H1 (cell line): Measurements from ENCODE around the gene ACTA2. TPM values are rescaled to one million over a fixed set of nuclear protein-coding genes. Genes with fewer than 3 reads are reported as not detected.

Source experiments
- CTCF ChIA-PET: fragments of 300-600 bp; sonication (Branson Sonifier 250); formaldehyde crosslinking; loops from one replicate; lab custom pipeline; 2021; ENCODE audit not compliant: partially characterized antibody; lab: Charles Lee
- POLR2A ChIA-PET: fragments of 300-600 bp; sonication (Branson Sonifier 250); formaldehyde crosslinking; loops from one replicate; lab custom pipeline; 2021; ENCODE audit warnings: inconsistent platforms; ENCODE audit not compliant: partially characterized antibody; lab: Charles Lee
- DNase-seq, 2 experiments: peaks; one replicate each; pipeline versions ENCODE4 v3.0.0 to v3.0.0-alpha.2; 2010 to 2022; ENCODE audit warnings: low spot score in 2 of 2, low read depth in 1 of 2, mixed read lengths in 1 of 2
- FAIRE-seq: peaks from 2 replicates; lab custom pipeline; 2011; peaks lifted over from hg19 to GRCh38; lab: Jason Lieb, UNC
- H2AFZ ChIP-seq: 2 replicates; pipeline ENCODE4 v1.8.1; 2012; ENCODE audit warnings: low read length, inconsistent platforms
- H2AK5ac ChIP-seq: 2 replicates; pipeline ENCODE4 v1.6.1; 2013; ENCODE audit warnings: low read depth, low read length
- H2BK120ac ChIP-seq: replicated peaks from 2 replicates; pipeline ENCODE3; 2013; ENCODE audit warnings: low read depth, low read length, inconsistent platforms
- H2BK12ac ChIP-seq: 2 replicates; pipeline ENCODE4 v1.6.1; 2013; ENCODE audit warnings: low read depth, low read length
- H2BK15ac ChIP-seq: 2 replicates; pipeline ENCODE4 v1.6.1; 2013; ENCODE audit warnings: low read length
- H2BK20ac ChIP-seq: 2 replicates; pipeline ENCODE4 v1.6.1; 2013; ENCODE audit warnings: low read length
- H2BK5ac ChIP-seq: 2 replicates; pipeline ENCODE4 v1.6.1; 2013; ENCODE audit warnings: low read depth, low read length
- H3K14ac ChIP-seq: 2 replicates; pipeline ENCODE4 v1.6.1; 2013; ENCODE audit warnings: inconsistent platforms; ENCODE audit not compliant: insufficient read length
- H3K18ac ChIP-seq: 2 replicates; pipeline ENCODE4 v1.6.1; 2013; ENCODE audit warnings: low read length; ENCODE audit errors: extremely low read depth
- H3K23ac ChIP-seq: 2 replicates; pipeline ENCODE4 v1.6.1; 2013; ENCODE audit warnings: inconsistent platforms; ENCODE audit not compliant: insufficient read length
- H3K23me2 ChIP-seq: 2 replicates; pipeline ENCODE4 v1.6.1; 2013; ENCODE audit warnings: low read depth, low read length
- H3K27ac ChIP-seq: 2 replicates; pipeline ENCODE4 v1.6.1; 2011; ENCODE audit warnings: low read depth, low read length, inconsistent platforms
- H3K27me3 ChIP-seq, 4 experiments: replicated peaks in 1 of 4; 1 replicate in 1 of 4; 2 replicates in 3 of 4; pipeline versions ENCODE4 v1.6.1 to v1.8.1; 2011 to 2013; ENCODE audit warnings: low read length in 3 of 4, mild to moderate bottlenecking in 3 of 4, inconsistent platforms in 2 of 4, mixed read lengths in 2 of 4, moderate library complexity in 1 of 4; ENCODE audit not compliant: control insufficient read depth in 3 of 4, insufficient read depth in 3 of 4; ENCODE audit errors: extremely low read depth in 1 of 4
- H3K36me3 ChIP-seq, 4 experiments: 2 replicates each; pipeline versions ENCODE4 v1.6.1 to v1.8.1; 2011 to 2013; ENCODE audit warnings: mild to moderate bottlenecking in 4 of 4, low read length in 3 of 4, moderate library complexity in 2 of 4, control low read depth in 1 of 4, inconsistent platforms in 1 of 4; ENCODE audit not compliant: insufficient read depth in 4 of 4, control insufficient read depth in 2 of 4
- H3K4ac ChIP-seq: replicated peaks from 2 replicates; pipeline ENCODE3; 2013; ENCODE audit warnings: low read length, low read depth, mixed read lengths, inconsistent platforms; ENCODE audit not compliant: insufficient read length
- H3K4me1 ChIP-seq, 4 experiments: replicated peaks in 1 of 4; 1 replicate in 1 of 4; 2 replicates in 3 of 4; pipeline versions ENCODE4 v1.6.1 to v1.8.1; 2011 to 2013; ENCODE audit warnings: low read length in 3 of 4, inconsistent platforms in 2 of 4, mixed read lengths in 1 of 4; ENCODE audit not compliant: insufficient read depth in 4 of 4, control insufficient read depth in 3 of 4
- H3K4me2 ChIP-seq, 2 experiments: 2 replicates each; pipeline versions ENCODE4 v1.6.1 to v1.8.1; 2011 to 2013; ENCODE audit warnings: low read depth in 2 of 2, low read length in 2 of 2, control low read depth in 1 of 2, inconsistent platforms in 1 of 2, mild to moderate bottlenecking in 1 of 2; ENCODE audit not compliant: insufficient read depth in 1 of 2
- H3K4me3 ChIP-seq, 4 experiments: fragments of 200-600, 300-600 bp in 1 of 4; sonication (generic), shearing (Covaris generic), sonication (Bioruptor Twin) in 1 of 4; 2 replicates each; pipeline versions ENCODE4 v1.5.1 to v1.8.1; 2011 to 2016; ENCODE audit warnings: low read length in 4 of 4, low read depth in 3 of 4, control low read depth in 2 of 4, inconsistent platforms in 2 of 4, mild to moderate bottlenecking in 2 of 4, mixed read lengths in 1 of 4, moderate library complexity in 1 of 4; ENCODE audit not compliant: insufficient read depth in 2 of 4; ENCODE audit errors: extremely low read depth in 1 of 4
- H3K56ac ChIP-seq: replicated peaks from 2 replicates; pipeline ENCODE3; 2013; ENCODE audit warnings: low read depth, mild to moderate bottlenecking, mixed read lengths, low read length, inconsistent platforms; ENCODE audit not compliant: insufficient read length
- H3K79me1 ChIP-seq: 2 replicates; pipeline ENCODE4 v1.6.1; 2013; ENCODE audit warnings: low read depth, low read length, control low read depth
- H3K79me2 ChIP-seq, 2 experiments: 2 replicates each; pipeline versions ENCODE4 v1.6.1 to v1.8.1; 2012 to 2013; ENCODE audit warnings: low read length in 2 of 2, mild to moderate bottlenecking in 2 of 2, inconsistent platforms in 1 of 2; ENCODE audit not compliant: insufficient read depth in 2 of 2, control insufficient read depth in 1 of 2
- H3K9ac ChIP-seq, 4 experiments: replicated peaks in 1 of 4; 1 replicate in 1 of 4; 2 replicates in 3 of 4; pipeline versions ENCODE4 v1.6.1 to v1.8.1; 2011 to 2013; ENCODE audit warnings: low read depth in 3 of 4, low read length in 3 of 4, control low read depth in 2 of 4, mild to moderate bottlenecking in 2 of 4, moderate library complexity in 2 of 4, inconsistent platforms in 1 of 4; ENCODE audit errors: extremely low read depth in 1 of 4
- H3K9me3 ChIP-seq, 2 experiments: 2 replicates each; pipeline versions ENCODE4 v1.6.1 to v1.8.1; 2012 to 2013; ENCODE audit warnings: mild to moderate bottlenecking in 2 of 2, moderate library complexity in 2 of 2, control low read depth in 1 of 2, inconsistent platforms in 1 of 2, low read depth in 1 of 2, low read length in 1 of 2, mixed read lengths in 1 of 2; ENCODE audit not compliant: insufficient read depth in 2 of 2
- H4K20me1 ChIP-seq, 2 experiments: replicated peaks in 1 of 2; 2 replicates each; pipeline versions ENCODE3 to v1.8.1; 2011 to 2013; ENCODE audit warnings: inconsistent platforms in 2 of 2, low read length in 2 of 2, mild to moderate bottlenecking in 1 of 2; ENCODE audit not compliant: insufficient read depth in 2 of 2, control insufficient read depth in 1 of 2
- H4K5ac ChIP-seq: 2 replicates; pipeline ENCODE4 v1.6.1; 2013; ENCODE audit warnings: low read length, low read depth, mixed read lengths, inconsistent platforms; ENCODE audit not compliant: insufficient read length
- H4K8ac ChIP-seq: 2 replicates; pipeline ENCODE4 v1.8.0; 2013; ENCODE audit warnings: mild to moderate bottlenecking, moderate library complexity, low read length, inconsistent platforms; ENCODE audit not compliant: insufficient read depth; ENCODE audit errors: extremely low read depth
- H4K91ac ChIP-seq: replicated peaks from 2 replicates; pipeline ENCODE3; 2013; ENCODE audit warnings: low read length, mixed read lengths, inconsistent platforms; ENCODE audit not compliant: insufficient read length
- CBX8 ChIP-seq: fragments of 300-800, 300-1000 bp; sonication (generic); IDR thresholded peaks from 2 replicates; pipeline ENCODE4 v1.7.1; 2016; ENCODE audit warnings: low read depth, low read length, borderline replicate concordance
- CEBPB ChIP-seq: IDR thresholded peaks from 2 replicates; pipeline ENCODE4 v1.6.1; 2012; ENCODE audit warnings: low read depth, low read length
- EZH2 ChIP-seq: fragments of 200-600 bp; sonication (generic); IDR thresholded peaks from 2 replicates; pipeline ENCODE4 v1.7.1; 2012; ENCODE audit warnings: low read depth, mild to moderate bottlenecking, moderate library complexity, low read length, inconsistent platforms; ENCODE audit not compliant: severe bottlenecking
- FOSL1 ChIP-seq: IDR thresholded peaks from 2 replicates; pipeline ENCODE4 v1.6.1; 2011; ENCODE audit warnings: mild to moderate bottlenecking, low read depth, low read length, moderate library complexity; ENCODE audit not compliant: insufficient read depth
- HDAC2 ChIP-seq, 2 experiments: fragments of 300-600 bp in 1 of 2; sonication (generic) in 1 of 2; IDR thresholded peaks; 2 replicates each; pipeline ENCODE4 v1.6.1; 2011 to 2012; ENCODE audit warnings: low read depth in 2 of 2, low read length in 2 of 2, mild to moderate bottlenecking in 2 of 2, moderate library complexity in 2 of 2, borderline replicate concordance in 1 of 2, inconsistent platforms in 1 of 2
- KDM5A ChIP-seq: fragments of 200-600 bp; IDR thresholded peaks from 2 replicates; pipeline ENCODE4 v1.7.1; 2012; ENCODE audit warnings: mild to moderate bottlenecking, low read length, inconsistent platforms, mixed read lengths
- MAFK ChIP-seq: IDR thresholded peaks from 2 replicates; pipeline ENCODE4 v1.6.1; 2012; ENCODE audit warnings: low read depth, mild to moderate bottlenecking, improper control_type of control experiment, low read length
- NRF1 ChIP-seq: IDR thresholded peaks from 2 replicates; pipeline ENCODE4 v1.6.1; 2011; ENCODE audit warnings: mild to moderate bottlenecking, low read depth, low read length, improper control_type of control experiment
- RXRA ChIP-seq: IDR thresholded peaks from 2 replicates; pipeline ENCODE4 v1.6.1; 2011; ENCODE audit warnings: low read depth, mild to moderate bottlenecking, low read length, moderate library complexity; ENCODE audit not compliant: insufficient read depth
- SIX5 ChIP-seq: IDR thresholded peaks from 2 replicates; pipeline ENCODE4 v1.6.1; 2011; ENCODE audit warnings: mild to moderate bottlenecking, low read depth, low read length
- SP2 ChIP-seq: IDR thresholded peaks from 2 replicates; pipeline ENCODE4 v1.6.1; 2012; ENCODE audit warnings: mild to moderate bottlenecking, low read length, inconsistent platforms
- SRF ChIP-seq: IDR thresholded peaks from 2 replicates; pipeline ENCODE4 v1.6.1; 2011; ENCODE audit warnings: mild to moderate bottlenecking, low read depth, low read length, moderate library complexity
- TAF7 ChIP-seq: optimal IDR thresholded peaks from 2 replicates; pipeline ENCODE3; 2011; ENCODE audit warnings: low read depth, mild to moderate bottlenecking, inconsistent platforms, low read length, moderate library complexity, borderline replicate concordance
- TEAD4 ChIP-seq: IDR thresholded peaks from 2 replicates; pipeline ENCODE4 v1.6.1; 2012; ENCODE audit warnings: low read depth, low read length, inconsistent platforms, mixed read lengths
- ZNF274 ChIP-seq: IDR thresholded peaks from 2 replicates; pipeline ENCODE4 v1.7.0; 2012; ENCODE audit warnings: low read length, borderline replicate concordance; ENCODE audit errors: extremely low read depth
- WGBS, 2 experiments: shearing (Covaris generic) in 1 of 2; methylation state at CpG; one replicate each; pipeline versions ENCODE4 v1.1.6 to v1.1.7; 2013 to 2015; ENCODE audit warnings: low lambda C conversion rate in 2 of 2, mixed read lengths in 2 of 2, inconsistent platforms in 1 of 2, low coverage in 1 of 2, missing lambda C conversion rate in 1 of 2; ENCODE audit not compliant: insufficient replicate concordance in 2 of 2, insufficient coverage in 1 of 2, insufficient read length in 1 of 2; ENCODE audit errors: extremely low coverage in 1 of 2, missing lambda C conversion rate in 1 of 2; 5-methylcytosine and 5-hydroxymethylcytosine counted together
- polyA plus RNA-seq, 7 experiments: library from polyadenylated mRNA; depleted of rRNA in 3 of 7; stranded (reverse) in 5 of 7; unstranded in 2 of 7; fragments of >200 nt in 5 of 7; fragments of 200-250 nt in 2 of 7; gene quantifications; 1 replicate in 5 of 7; 2 replicates in 1 of 7; 4 replicates in 1 of 7; pipeline versions ENCODE4 v1.2.1 to v1.2.3, GENCODE V29; 2011 to 2013; ENCODE audit warnings: missing spikeins in 2 of 7, mixed read lengths in 2 of 7
- total RNA-seq: library from RNA; stranded (reverse); fragmentation: NEBNext Ultra II Directional; extraction: Animal tissue kit (Norgen Biotek cat#: 25700); gene quantifications from 2 replicates; pipeline ENCODE4 v1.2.1, GENCODE V29; 2021

Gene ACTA2
- total and polyA plus RNA-seq, 2 of the 8 experiments (the other 6 are each of a cell fraction or from before 2014, with no cell fraction given) = 3.5 to 8.9 TPM

GRCh38 chr10:88899886-88900285 is 52.7 kb downstream of the ACTA2 start:
- H2AFZ ChIP-seq = no peak overlapping the region
- no peak overlapping the region for H2BK5ac ChIP-seq
- H3K14ac ChIP-seq = no peak overlapping the region
- no peak overlapping the region for H4K8ac ChIP-seq
- H3K36me3 ChIP-seq = no peaks in the 10 kb centered on the region
- FAIRE-seq (no peak), DNase-seq (no peak)
- no peak overlapping the region for H3K4me3 ChIP-seq
- no peaks in the 10 kb centered on the region for H3K23me2 ChIP-seq
- no peaks in the 10 kb centered on the region for H3K27me3 ChIP-seq
- no peak overlapping the region for H3K56ac ChIP-seq
- no peak overlapping the region for H2BK12ac ChIP-seq
- ChIA-PET POLR2A (no interaction called here), CTCF (interaction anchor here (0.6 to 6.3 kb wide), 8 partner anchors 33 to 314 kb away, joined by 3 to 45 read pairs (median 3); partner anchors contain the start of gene ANKRD22)
- no peak overlapping the region for H3K27ac ChIP-seq
- no peaks in the 10 kb centered on the region for H4K20me1 ChIP-seq
- H3K9ac ChIP-seq = no peak overlapping the region
- no peak overlapping the region for H3K4me2 ChIP-seq
- H3K23ac ChIP-seq = no peak overlapping the region
- H4K5ac ChIP-seq = no peak overlapping the region
- 79% methylated on average over 2 of the region's 2 CpGs; no CpG with 5 or more reads in 1 of the 2 experiments for WGBS, 2 experiments
- H3K4me1 ChIP-seq = peaks cover 0 to 3% (median 0%) of the 10 kb centered on the region in 4 experiments; a peak in 2 of 7 replicates
- H3K79me2 ChIP-seq = no peaks in the 10 kb centered on the region
- no peaks in the 10 kb centered on the region for H3K79me1 ChIP-seq
- H2BK20ac ChIP-seq = no peak overlapping the region
- no peaks in the 10 kb centered on the region for H3K9me3 ChIP-seq
- H2BK15ac ChIP-seq = no peak overlapping the region
- H3K4ac ChIP-seq = no peak overlapping the region
- no peak overlapping the region for H3K18ac ChIP-seq
- no peak overlapping the region for H4K91ac ChIP-seq
- no peak overlapping the region for H2BK120ac ChIP-seq
- no peak overlapping the region for H2AK5ac ChIP-seq
- TF ChIP-seq KDM5A (no peak), ZNF274 (no peak), SRF (no peak), TEAD4 (no peak), CBX8 (no peak), EZH2 (no peak), MAFK (no peak), HDAC2 (IDR thresholded peaks at IDR 0.05; ENCODE audit: borderline replicate concordance in 1 of 2, low read depth in 2 of 2, low read length in 2 of 2) (no peak), NRF1 (no peak), SIX5 (no peak), CEBPB (no peak), TAF7 (no peak), SP2 (no peak), FOSL1 (no peak), RXRA (no peak)
